ENCODE data around the gene CDCP1.
"Not testable (repeated sequence)": the region's sequence is repeated elsewhere in the genome, so short reads cannot be mapped to it uniquely, and the experiment has no call there.

Gene CDCP1

GRCh38 chr3:45084820-45085816 lies 61.1 kb downstream of the CDCP1 start:
- FAIRE-seq (peak; percentile 95), DNase-seq (ENCODE audit: low spot score) (peak; percentile 96)

- DNase-seq (ENCODE audit: low spot score) (peak; percentile 46), FAIRE-seq (no peak)
Observed at GRCh38 chr3:45084361-45084760, 61.8 kb downstream of the CDCP1 start.

GRCh38 chr3:45083023-45083422 lies 63.2 kb downstream of the CDCP1 start:
- DNase-seq (ENCODE audit: low spot score) (no peak), FAIRE-seq (no peak)

GRCh38 chr3:45082142-45082538 lies 64.0 kb downstream of the CDCP1 start:
- FAIRE-seq (no peak), DNase-seq (ENCODE audit: low spot score) (no peak)

- DNase-seq (ENCODE audit: low spot score) = no peak
- no peak for FAIRE-seq
Observed at GRCh38 chr3:45081506-45082141, 64.6 kb downstream of the CDCP1 start.

- DNase-seq (ENCODE audit: low spot score) (no peak), FAIRE-seq (no peak)
Observed at GRCh38 chr3:45080824-45081223, 65.4 kb downstream of the CDCP1 start.

GRCh38 chr3:45079715-45080114 lies 66.5 kb downstream of the CDCP1 start:
- DNase-seq (ENCODE audit: low spot score) = no peak
- FAIRE-seq = no peak

- DNase-seq (ENCODE audit: low spot score) (no peak), FAIRE-seq (no peak)
Observed at GRCh38 chr3:45078910-45079522, 67.2 kb downstream of the CDCP1 start.

- DNase-seq (ENCODE audit: low spot score); FAIRE-seq: not testable (repeated sequence)
Observed at GRCh38 chr3:45078256-45078655, 67.9 kb downstream of the CDCP1 start.

GRCh38 chr3:45075821-45076625 lies 70.2 kb downstream of the CDCP1 start:
- no peak for DNase-seq (ENCODE audit: low spot score)
- no peak for FAIRE-seq

- FAIRE-seq = no peak
- no peak for DNase-seq (ENCODE audit: low spot score)
Observed at GRCh38 chr3:45071075-45071474, 75.1 kb downstream of the CDCP1 start.

GRCh38 chr3:45067941-45068340 lies 78.2 kb downstream of the CDCP1 start:
- FAIRE-seq (no peak), DNase-seq (ENCODE audit: low spot score) (peak; percentile 75)

GRCh38 chr3:45067486-45067885 lies 78.7 kb downstream of the CDCP1 start:
- DNase-seq (ENCODE audit: low spot score) (no peak), FAIRE-seq (no peak)

GRCh38 chr3:45066109-45066801 lies 79.9 kb downstream of the CDCP1 start:
- DNase-seq (ENCODE audit: low spot score) (peak; percentile 86), FAIRE-seq (peak; percentile 93)

GRCh38 chr3:45065373-45065720 lies 80.8 kb downstream of the CDCP1 start:
- DNase-seq (ENCODE audit: low spot score) (no peak), FAIRE-seq (no peak)

- DNase-seq (ENCODE audit: low spot score) (peak; percentile 93), FAIRE-seq (peak; percentile 88)
Observed at GRCh38 chr3:45064512-45065372, 81.4 kb downstream of the CDCP1 start.

- no peak for FAIRE-seq
- DNase-seq (ENCODE audit: low spot score) = no peak
Observed at GRCh38 chr3:45062697-45063070, 83.5 kb downstream of the CDCP1 start.

GRCh38 chr3:45060165-45060892 lies 85.8 kb downstream of the CDCP1 start:
- FAIRE-seq = no peak
- DNase-seq (ENCODE audit: low spot score) = no peak

GRCh38 chr3:45059132-45059531 lies 87.0 kb downstream of the CDCP1 start:
- no peak for FAIRE-seq
- DNase-seq (ENCODE audit: low spot score) = no peak

All from RCC 7860 (cell line).